OCI-LY1 (cell line): ENCODE data around the gene BRD4.

ENCODE experiments used
- H2AFZ ChIP-seq: fragments of 200-600 bp; sonication (generic), shearing (Covaris generic); 2 replicates; pipeline ENCODE4 v1.6.0; 2014; ENCODE audit warnings: antibody characterized with exemption, mild to moderate bottlenecking, low read length
- H3F3A ChIP-seq: fragments of 200-600 bp; sonication (generic), shearing (Covaris generic); 2 replicates; pipeline ENCODE4 v1.6.0; 2014; ENCODE audit warnings: mild to moderate bottlenecking, antibody characterized with exemption, low read length, moderate library complexity; ENCODE audit not compliant: insufficient read depth
- H3K27ac ChIP-seq: fragments of 200-600 bp; sonication (generic); 2 replicates; pipeline ENCODE4 v1.5.1; 2014; ENCODE audit warnings: low read length, mixed run types, mild to moderate bottlenecking, low read depth; ENCODE audit not compliant: poor library complexity, severe bottlenecking
- H3K27me3 ChIP-seq: fragments of 200-600 bp; sonication (generic); 2 replicates; pipeline ENCODE4 v1.6.0; 2014; ENCODE audit warnings: antibody characterized with exemption, mild to moderate bottlenecking, low read length, moderate library complexity; ENCODE audit not compliant: insufficient read depth
- H3K36me3 ChIP-seq: fragments of 200-600 bp; sonication (generic); 2 replicates; pipeline ENCODE4 v1.6.1; 2014; ENCODE audit warnings: mild to moderate bottlenecking, antibody characterized with exemption, low read length, moderate library complexity, mixed read lengths; ENCODE audit not compliant: insufficient read depth
- H3K4me1 ChIP-seq: fragments of 200-600 bp; sonication (generic); 2 replicates; pipeline ENCODE4 v1.5.1; 2014; ENCODE audit warnings: mild to moderate bottlenecking, low read length, moderate library complexity; ENCODE audit not compliant: insufficient read depth, severe bottlenecking
- H3K4me2 ChIP-seq: fragments of 200-600 bp; sonication (generic), shearing (Covaris generic); 2 replicates; pipeline ENCODE4 v1.6.1; 2014; ENCODE audit warnings: low read length
- H3K4me3 ChIP-seq: fragments of 200-600 bp; sonication (generic); 2 replicates; pipeline ENCODE4 v1.5.1; 2014; ENCODE audit warnings: low read length, low read depth, mild to moderate bottlenecking, mixed read lengths; ENCODE audit not compliant: poor library complexity, severe bottlenecking
- H3K79me2 ChIP-seq: fragments of 200-600 bp; shearing (Covaris generic); 2 replicates; pipeline ENCODE4 v1.6.1; 2016; ENCODE audit warnings: mixed run types, low read length, mixed read lengths; ENCODE audit not compliant: insufficient read depth
- H3K9ac ChIP-seq: fragments of 200-600 bp; sonication (generic), shearing (Covaris generic); 2 replicates; pipeline ENCODE4 v1.6.1; 2014; ENCODE audit warnings: mild to moderate bottlenecking, low read length, mixed read lengths
- H3K9me2 ChIP-seq: fragments of 200-600 bp; sonication (generic), shearing (Covaris generic); 2 replicates; pipeline ENCODE4 v1.6.1; 2014; ENCODE audit warnings: low read depth, mild to moderate bottlenecking, low read length, mixed read lengths
- H3K9me3 ChIP-seq: fragments of 200-600 bp; shearing (Covaris generic); 2 replicates; pipeline ENCODE4 v1.6.1; 2014; ENCODE audit warnings: low read length, mixed read lengths
- H4K20me1 ChIP-seq: fragments of 200-600 bp; sonication (generic), shearing (Covaris generic); 2 replicates; pipeline ENCODE4 v1.6.0; 2016; ENCODE audit warnings: mild to moderate bottlenecking, low read length; ENCODE audit not compliant: insufficient read depth
- EZH2 ChIP-seq: fragments of 200-600 bp; sonication (generic), shearing (Covaris generic); IDR thresholded peaks from 2 replicates; pipeline ENCODE4 v1.8.0; 2017; ENCODE audit warnings: borderline replicate concordance, mixed run types, mild to moderate bottlenecking, antibody characterized with exemption, low read length, moderate library complexity, mixed read lengths
- TF ChIP-seq, protein P1 (sequence below): fragments of 200-600 bp; sonication (generic), shearing (Covaris generic); IDR thresholded peaks from 2 replicates; pipeline ENCODE4 v1.5.1; 2017; ENCODE audit warnings: mild to moderate bottlenecking, antibody characterized with exemption, low read length, moderate library complexity, mixed read lengths

Gene BRD4

DNA sequence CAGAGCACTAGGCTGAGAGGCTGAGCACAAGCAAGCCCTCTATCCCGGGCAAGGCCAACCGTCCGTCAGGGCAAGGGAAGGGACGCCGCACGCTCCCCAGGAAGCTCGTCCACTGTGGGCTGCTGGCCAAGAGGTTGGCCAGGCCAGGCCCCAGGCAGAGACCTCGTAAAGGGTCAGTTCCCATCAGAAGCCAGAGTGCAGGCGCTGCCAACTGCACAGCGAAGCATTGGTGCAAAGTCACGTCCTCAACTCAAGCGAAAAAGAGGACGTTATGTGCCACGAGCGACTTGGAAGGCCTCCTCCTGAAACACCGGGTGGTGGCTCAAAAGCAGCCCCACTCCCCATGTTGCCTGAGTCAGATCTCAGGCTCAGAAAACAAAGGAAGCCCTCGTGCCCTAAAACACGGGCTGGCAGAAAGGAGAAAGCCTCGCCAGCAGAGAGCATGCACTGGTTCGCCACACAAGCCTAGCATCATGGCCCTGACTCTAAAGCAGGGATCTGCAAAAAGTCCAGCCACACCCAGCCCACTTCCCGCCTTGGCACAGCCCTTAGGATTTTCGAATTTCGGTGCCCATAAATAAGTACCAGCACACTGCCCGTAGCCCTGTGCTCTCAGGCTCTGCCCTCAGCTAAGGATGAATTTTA, 42.6 kb upstream of the BRD4 start:
- Histone ChIP-seq H3K9me2 (no peaks in the 10 kb centered on the region), H3K4me2 (no peak overlapping the region), H3K9me3 (no peaks in the 10 kb centered on the region), H3K36me3 (peaks cover 52% of the 10 kb centered on the region), H3K9ac (no peak overlapping the region), H3K79me2 (peaks cover 51% of the 10 kb centered on the region), H4K20me1 (no peaks in the 10 kb centered on the region), H3K4me3 (no peak overlapping the region), H3K4me1 (peaks cover 28% of the 10 kb centered on the region), H3F3A (no peaks in the 10 kb centered on the region), H3K27ac (no peak overlapping the region), H2AFZ (no peak overlapping the region), H3K27me3 (no peaks in the 10 kb centered on the region)
- no peak for TF ChIP-seq EZH2
- TF ChIP-seq, protein P1, sequence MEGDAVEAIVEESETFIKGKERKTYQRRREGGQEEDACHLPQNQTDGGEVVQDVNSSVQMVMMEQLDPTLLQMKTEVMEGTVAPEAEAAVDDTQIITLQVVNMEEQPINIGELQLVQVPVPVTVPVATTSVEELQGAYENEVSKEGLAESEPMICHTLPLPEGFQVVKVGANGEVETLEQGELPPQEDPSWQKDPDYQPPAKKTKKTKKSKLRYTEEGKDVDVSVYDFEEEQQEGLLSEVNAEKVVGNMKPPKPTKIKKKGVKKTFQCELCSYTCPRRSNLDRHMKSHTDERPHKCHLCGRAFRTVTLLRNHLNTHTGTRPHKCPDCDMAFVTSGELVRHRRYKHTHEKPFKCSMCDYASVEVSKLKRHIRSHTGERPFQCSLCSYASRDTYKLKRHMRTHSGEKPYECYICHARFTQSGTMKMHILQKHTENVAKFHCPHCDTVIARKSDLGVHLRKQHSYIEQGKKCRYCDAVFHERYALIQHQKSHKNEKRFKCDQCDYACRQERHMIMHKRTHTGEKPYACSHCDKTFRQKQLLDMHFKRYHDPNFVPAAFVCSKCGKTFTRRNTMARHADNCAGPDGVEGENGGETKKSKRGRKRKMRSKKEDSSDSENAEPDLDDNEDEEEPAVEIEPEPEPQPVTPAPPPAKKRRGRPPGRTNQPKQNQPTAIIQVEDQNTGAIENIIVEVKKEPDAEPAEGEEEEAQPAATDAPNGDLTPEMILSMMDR, result no peak

DNA sequence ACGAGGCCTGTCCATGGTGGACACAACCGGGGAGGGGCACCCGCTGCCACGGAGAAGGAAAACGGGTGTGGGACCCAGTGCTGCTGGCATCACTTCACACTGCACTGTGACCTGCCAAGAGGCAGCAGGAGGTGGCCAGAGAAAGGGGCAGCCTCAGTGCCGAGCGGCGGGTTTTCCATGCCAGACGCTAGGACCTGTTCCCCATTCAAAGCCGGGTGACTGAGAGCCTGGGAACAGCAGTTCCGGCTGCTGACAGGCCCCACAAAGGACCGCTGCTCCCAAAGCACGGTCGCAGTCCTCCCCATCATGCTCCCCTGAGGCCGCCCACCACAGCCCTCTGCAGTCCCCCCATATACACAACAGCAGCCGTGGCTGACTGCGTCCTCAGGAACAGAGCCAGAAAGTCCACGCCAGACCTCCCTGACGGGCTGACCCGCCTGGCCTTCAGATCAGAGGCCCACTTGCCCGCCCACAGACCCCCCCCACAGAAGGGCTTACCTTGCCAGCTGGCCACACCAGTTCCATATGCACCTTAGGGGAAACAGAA, 41.8 kb upstream of the BRD4 start:
- Histone ChIP-seq H3K9ac (no peak overlapping the region), H3K4me2 (no peak overlapping the region), H3K9me3 (no peaks in the 10 kb centered on the region), H3K27ac (no peak overlapping the region), H2AFZ (no peak overlapping the region), H3K79me2 (peaks cover 51% of the 10 kb centered on the region), H3K4me3 (no peak overlapping the region), H3K36me3 (peaks cover 60% of the 10 kb centered on the region), H3K9me2 (no peaks in the 10 kb centered on the region), H3K27me3 (no peaks in the 10 kb centered on the region), H4K20me1 (no peaks in the 10 kb centered on the region), H3K4me1 (peaks cover 28% of the 10 kb centered on the region), H3F3A (no peaks in the 10 kb centered on the region)
- no peak for TF ChIP-seq EZH2
- TF ChIP-seq, protein P1, result no peak

DNA sequence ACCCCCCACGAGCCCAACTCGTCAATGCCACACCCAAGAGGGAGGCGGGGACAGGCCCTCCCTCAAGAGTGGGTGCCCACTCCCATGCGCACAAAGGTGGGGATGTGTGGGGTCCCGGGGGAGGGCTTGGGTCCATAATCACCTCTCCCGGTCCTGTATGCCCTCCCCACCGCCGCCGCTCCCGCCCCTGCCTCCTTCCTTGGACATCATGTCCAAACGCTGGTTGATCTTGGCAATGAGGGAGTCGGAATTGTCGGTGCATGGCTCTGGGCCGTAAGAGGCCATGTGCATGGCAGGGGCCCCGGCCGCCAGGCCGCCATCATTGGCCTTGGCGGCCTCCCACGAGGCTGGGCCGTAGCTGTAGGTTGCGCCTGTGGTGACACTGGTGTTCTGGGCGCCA, 41.3 kb upstream of the BRD4 start:
- Histone ChIP-seq H3K27ac (no peak overlapping the region), H3K4me3 (no peak overlapping the region), H3K9me2 (no peaks in the 10 kb centered on the region), H3K9ac (no peak overlapping the region), H2AFZ (no peak overlapping the region), H3K79me2 (peaks cover 46% of the 10 kb centered on the region), H3K36me3 (peaks cover 61% of the 10 kb centered on the region), H3K4me2 (no peak overlapping the region), H3K27me3 (no peaks in the 10 kb centered on the region), H3K9me3 (no peaks in the 10 kb centered on the region), H3K4me1 (peaks cover 28% of the 10 kb centered on the region), H4K20me1 (no peaks in the 10 kb centered on the region), H3F3A (no peaks in the 10 kb centered on the region)
- TF ChIP-seq EZH2, result no peak
- TF ChIP-seq, protein P1, result no peak
